ENCODE data around the gene CTDP1.
"Not testable (repeated sequence)": the region's sequence is repeated elsewhere in the genome, so short reads cannot be mapped to it uniquely, and the experiment has no call there.

The CTDP1 gene

GRCh38 chr18:79725486-79725885 is 45.9 kb downstream of the CTDP1 start:
- no peak for DNase-seq (ENCODE audit: low read depth)
- no peak for TF ChIP-seq CTCF (conservative IDR thresholded peaks at IDR 0.05; ENCODE audit: low read depth, low read length)
- no peak overlapping the region for H3K4me3 ChIP-seq (ENCODE audit: low read depth, low read length)

GRCh38 chr18:79726721-79727120 is 47.1 kb downstream of the CTDP1 start:
- TF ChIP-seq CTCF (conservative IDR thresholded peaks at IDR 0.05; ENCODE audit: low read depth, low read length): no peak
- no peak for DNase-seq (ENCODE audit: low read depth)
- no peak overlapping the region for H3K4me3 ChIP-seq (ENCODE audit: low read depth, low read length)

DNA sequence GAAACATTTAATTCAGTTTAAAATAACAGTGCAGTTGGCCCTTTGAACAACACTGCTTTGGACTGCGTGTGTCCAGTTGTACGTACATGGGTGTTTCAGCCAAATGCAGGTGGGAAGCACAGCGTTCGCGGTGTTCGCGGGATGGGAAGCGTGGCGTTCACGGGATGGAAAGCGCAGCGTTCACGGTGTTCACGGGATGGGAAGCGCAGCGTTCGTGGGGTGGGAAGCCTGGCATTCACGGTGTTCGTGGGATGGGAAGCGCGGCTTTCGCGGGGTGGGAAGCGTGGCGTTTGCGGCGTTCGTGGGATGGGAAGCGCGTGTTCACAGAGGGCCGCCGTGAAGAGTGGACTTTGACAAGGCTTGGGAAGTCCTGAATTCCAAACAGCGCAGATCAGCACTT is 47.6 kb downstream of the CTDP1 start:
- DNase-seq (ENCODE audit: low read depth): no peak
- H3K4me3 ChIP-seq (ENCODE audit: low read depth, low read length): no peak overlapping the region
- TF ChIP-seq CTCF (conservative IDR thresholded peaks at IDR 0.05; ENCODE audit: low read depth, low read length): no peak

- no peak overlapping the region for H3K4me3 ChIP-seq (ENCODE audit: low read depth, low read length)
- DNase-seq (ENCODE audit: low read depth): no peak
- TF ChIP-seq CTCF (conservative IDR thresholded peaks at IDR 0.05; ENCODE audit: low read depth, low read length): no peak
Observed at GRCh38 chr18:79728931-79729586, 49.5 kb downstream of the CTDP1 start.

DNA sequence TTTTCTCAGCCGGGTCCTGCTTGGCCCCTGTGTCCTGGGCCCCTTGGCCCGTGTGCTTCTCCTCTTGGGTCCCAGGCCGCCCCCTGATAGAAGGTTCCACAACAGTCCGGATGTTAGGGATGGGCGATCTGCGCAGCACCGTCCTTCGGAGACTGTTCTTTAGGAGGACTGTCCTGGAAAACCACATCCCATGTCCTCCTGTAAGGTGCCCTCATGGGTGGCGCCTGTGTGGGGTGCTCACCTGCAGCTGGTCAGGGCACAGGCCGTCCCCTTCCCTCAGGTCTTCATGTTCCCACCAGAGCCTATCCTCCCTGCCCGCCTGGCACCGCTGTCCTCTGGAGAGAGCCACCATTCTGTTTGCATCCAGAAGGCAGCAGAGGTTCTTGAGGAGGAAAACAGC is 50.0 kb downstream of the CTDP1 start:
- DNase-seq (ENCODE audit: low read depth): no peak
- no peak overlapping the region for H3K4me3 ChIP-seq (ENCODE audit: low read depth, low read length)
- no peak for TF ChIP-seq CTCF (conservative IDR thresholded peaks at IDR 0.05; ENCODE audit: low read depth, low read length)

GRCh38 chr18:79730804-79731203 is 51.2 kb downstream of the CTDP1 start:
- H3K4me3 ChIP-seq (ENCODE audit: low read depth, low read length): no peak overlapping the region
- no peak for DNase-seq (ENCODE audit: low read depth)
- no peak for TF ChIP-seq CTCF (conservative IDR thresholded peaks at IDR 0.05; ENCODE audit: low read depth, low read length)

DNA sequence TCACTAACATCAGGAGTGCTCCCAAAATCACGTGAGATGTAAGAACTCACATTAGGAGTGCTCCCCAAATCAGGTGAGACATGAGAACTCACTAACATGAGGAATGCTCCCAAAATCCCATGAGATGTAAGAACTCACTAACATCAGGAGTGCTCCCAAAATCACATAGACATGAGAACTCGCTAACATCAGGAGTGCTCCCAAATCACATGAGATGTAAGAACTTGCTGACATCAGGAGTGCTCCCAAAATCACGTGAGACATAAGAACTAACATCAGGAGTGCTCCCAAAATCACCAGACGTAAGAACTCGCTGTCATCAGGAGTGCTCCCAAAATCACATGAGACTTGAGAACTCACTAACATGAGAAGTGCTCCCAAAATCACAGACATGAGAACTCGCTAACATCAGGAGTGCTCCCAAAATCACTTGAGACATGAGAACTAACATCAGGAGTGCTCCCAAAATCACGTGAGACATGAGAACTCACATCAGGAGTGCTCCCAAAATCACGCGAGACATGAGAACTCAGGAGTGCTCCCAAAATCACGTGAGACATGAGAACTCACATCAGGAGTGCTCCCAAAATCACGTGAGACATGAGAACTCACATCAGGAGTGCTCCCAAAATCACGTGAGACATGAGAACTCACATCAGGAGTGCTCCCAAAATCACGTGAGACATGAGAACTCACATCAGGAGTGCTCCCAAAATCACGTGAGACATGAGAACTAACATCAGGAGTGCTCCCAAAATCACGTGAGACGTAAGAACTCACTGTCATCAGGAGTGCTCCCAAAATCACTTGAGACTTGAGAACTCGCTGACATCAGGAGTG is 52.5 kb downstream of the CTDP1 start:
- not testable (repeated sequence) for H3K4me3 ChIP-seq (ENCODE audit: low read depth, low read length); DNase-seq (ENCODE audit: low read depth)

Measured in choroid plexus epithelial cell (primary cell).